Measurements from ENCODE around the gene CHD6. TPM values are rescaled to one million over a fixed set of nuclear protein-coding genes. Genes with fewer than 3 reads are reported as not detected.

CHD6 gene
- polyA plus RNA-seq, 1 donor (not counting 4 experiments of a cell fraction or from before 2014, with no cell fraction given) = 6.8 TPM

DNA sequence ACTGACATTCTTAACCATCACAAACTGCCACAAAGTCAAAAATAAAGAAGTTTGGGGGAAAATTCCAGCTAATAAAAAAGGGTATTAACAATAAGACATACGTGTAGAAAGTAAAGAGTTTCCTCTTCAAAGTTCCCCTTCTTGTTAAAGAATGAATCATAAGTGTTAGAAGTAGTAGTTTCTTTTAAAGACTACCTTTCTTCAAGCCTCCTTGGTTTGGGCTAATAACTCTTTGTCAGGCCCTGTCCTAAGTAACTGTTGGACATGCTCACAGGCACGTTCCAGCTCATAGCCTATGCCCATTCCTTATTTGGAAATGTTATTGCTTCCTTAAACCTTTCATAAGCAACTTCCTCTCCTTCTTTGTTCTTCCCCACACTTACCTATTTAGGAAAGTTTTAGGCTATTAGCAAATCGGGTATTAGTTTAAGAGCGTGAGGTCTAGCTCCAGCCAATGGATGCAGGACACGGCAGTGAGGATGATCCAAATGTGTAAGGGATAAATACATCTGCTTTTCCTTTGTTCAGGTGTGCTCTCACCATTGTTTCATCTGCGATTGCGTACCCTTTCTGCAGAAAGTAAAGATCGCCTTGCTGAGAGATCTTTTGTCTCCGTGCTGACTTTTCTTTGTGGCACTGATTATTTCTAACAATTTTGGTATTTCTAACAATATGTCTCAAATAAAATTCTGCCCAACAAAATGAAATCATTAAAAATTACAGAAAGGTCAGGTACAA, 64.9 kb downstream of the CHD6 start:
- H3K9me3 ChIP-seq (ENCODE audit: control insufficient read depth, low read depth, low read length) = no peaks in the 10 kb centered on the region
- no peak for DNase-seq (ENCODE audit: low read depth, low spot score)
- no peaks in the 10 kb centered on the region for H3K27me3 ChIP-seq (ENCODE audit: control insufficient read depth, extremely low read depth, insufficient read depth, low read length)
- H3K4me3 ChIP-seq (ENCODE audit: control insufficient read depth in 2 of 3, extremely low read depth in 1 of 3, insufficient read depth in 2 of 3, low read depth in 1 of 3, low read length in 3 of 3) = no peak overlapping the region
- peak overlapping the region; percentile 4 for H3K4me2 ChIP-seq (ENCODE audit: control insufficient read depth, extremely low read depth, insufficient read depth, low read depth, low read length)
- no peak overlapping the region for H2AFZ ChIP-seq (ENCODE audit: control insufficient read depth, low read length)
- TF ChIP-seq, protein P1, sequence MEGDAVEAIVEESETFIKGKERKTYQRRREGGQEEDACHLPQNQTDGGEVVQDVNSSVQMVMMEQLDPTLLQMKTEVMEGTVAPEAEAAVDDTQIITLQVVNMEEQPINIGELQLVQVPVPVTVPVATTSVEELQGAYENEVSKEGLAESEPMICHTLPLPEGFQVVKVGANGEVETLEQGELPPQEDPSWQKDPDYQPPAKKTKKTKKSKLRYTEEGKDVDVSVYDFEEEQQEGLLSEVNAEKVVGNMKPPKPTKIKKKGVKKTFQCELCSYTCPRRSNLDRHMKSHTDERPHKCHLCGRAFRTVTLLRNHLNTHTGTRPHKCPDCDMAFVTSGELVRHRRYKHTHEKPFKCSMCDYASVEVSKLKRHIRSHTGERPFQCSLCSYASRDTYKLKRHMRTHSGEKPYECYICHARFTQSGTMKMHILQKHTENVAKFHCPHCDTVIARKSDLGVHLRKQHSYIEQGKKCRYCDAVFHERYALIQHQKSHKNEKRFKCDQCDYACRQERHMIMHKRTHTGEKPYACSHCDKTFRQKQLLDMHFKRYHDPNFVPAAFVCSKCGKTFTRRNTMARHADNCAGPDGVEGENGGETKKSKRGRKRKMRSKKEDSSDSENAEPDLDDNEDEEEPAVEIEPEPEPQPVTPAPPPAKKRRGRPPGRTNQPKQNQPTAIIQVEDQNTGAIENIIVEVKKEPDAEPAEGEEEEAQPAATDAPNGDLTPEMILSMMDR (optimal IDR thresholded peaks at IDR 0.05 in 1 of 3, IDR thresholded peaks at IDR 0.05 in 1 of 3, conservative IDR thresholded peaks at IDR 0.05 in 1 of 3; ENCODE audit: extremely low read depth in 1 of 3, insufficient read depth in 2 of 3, low read length in 3 of 3) = no peak
- no peak for TF ChIP-seq EZH2 (IDR thresholded peaks at IDR 0.05; ENCODE audit: low read length)
- H3K9ac ChIP-seq (ENCODE audit: control insufficient read depth, extremely low read depth, insufficient read depth, low read length) = no peak overlapping the region
- peak overlapping the region; percentile 53 for H3K27ac ChIP-seq (ENCODE audit: control insufficient read depth, insufficient read depth, low read length)
- H3K36me3 ChIP-seq (ENCODE audit: control insufficient read depth in 2 of 2, extremely low read depth in 1 of 2, insufficient read depth in 2 of 2, low read length in 2 of 2) = no peaks in the 10 kb centered on the region
- no peak for FAIRE-seq
- H3K4me1 ChIP-seq (ENCODE audit: control insufficient read depth, extremely low read depth, insufficient read depth, low read length) = peaks cover 10% of the 10 kb centered on the region
- dilution Hi-C loops (cut with MboI; ENCODE audit: extremely low pct_ligation_motif_present, low sequenced_read_pairs) = no loop called here
- H4K20me1 ChIP-seq (ENCODE audit: control insufficient read depth, extremely low read depth, insufficient read depth, low read length) = no peaks in the 10 kb centered on the region
- no peaks in the 10 kb centered on the region for H3K9me1 ChIP-seq (ENCODE audit: control insufficient read depth, extremely low read depth, insufficient read depth, low read length)
- H3K79me2 ChIP-seq (ENCODE audit: control insufficient read depth, insufficient read depth, low read length) = peaks cover 11% of the 10 kb centered on the region

GRCh38 chr20:41552295-41553068, 65.7 kb downstream of the CHD6 start:
- H4K20me1 ChIP-seq (ENCODE audit: control insufficient read depth, extremely low read depth, insufficient read depth, low read length) = no peaks in the 10 kb centered on the region
- no peaks in the 10 kb centered on the region for H3K9me3 ChIP-seq (ENCODE audit: control insufficient read depth, low read depth, low read length)
- H3K27me3 ChIP-seq (ENCODE audit: control insufficient read depth, extremely low read depth, insufficient read depth, low read length) = no peaks in the 10 kb centered on the region
- peaks cover 10% of the 10 kb centered on the region for H3K4me1 ChIP-seq (ENCODE audit: control insufficient read depth, extremely low read depth, insufficient read depth, low read length)
- H3K79me2 ChIP-seq (ENCODE audit: control insufficient read depth, insufficient read depth, low read length) = peaks cover 14% of the 10 kb centered on the region
- no peak for FAIRE-seq
- H3K36me3 ChIP-seq (ENCODE audit: control insufficient read depth in 2 of 2, extremely low read depth in 1 of 2, insufficient read depth in 2 of 2, low read length in 2 of 2) = no peaks in the 10 kb centered on the region
- H3K4me2 ChIP-seq (ENCODE audit: control insufficient read depth, extremely low read depth, insufficient read depth, low read depth, low read length) = no peak overlapping the region
- DNase-seq (ENCODE audit: low read depth, low spot score) = no peak
- dilution Hi-C loops (cut with MboI; ENCODE audit: extremely low pct_ligation_motif_present, low sequenced_read_pairs) = no loop called here
- H3K4me3 ChIP-seq (ENCODE audit: control insufficient read depth in 2 of 3, extremely low read depth in 1 of 3, insufficient read depth in 2 of 3, low read depth in 1 of 3, low read length in 3 of 3) = no peak overlapping the region
- H2AFZ ChIP-seq (ENCODE audit: control insufficient read depth, low read length) = no peak overlapping the region
- H3K27ac ChIP-seq (ENCODE audit: control insufficient read depth, insufficient read depth, low read length) = no peak overlapping the region
- no peak for TF ChIP-seq EZH2 (IDR thresholded peaks at IDR 0.05; ENCODE audit: low read length)
- TF ChIP-seq, protein P1 (optimal IDR thresholded peaks at IDR 0.05 in 1 of 3, IDR thresholded peaks at IDR 0.05 in 1 of 3, conservative IDR thresholded peaks at IDR 0.05 in 1 of 3; ENCODE audit: extremely low read depth in 1 of 3, insufficient read depth in 2 of 3, low read length in 3 of 3) = no peak
- no peaks in the 10 kb centered on the region for H3K9me1 ChIP-seq (ENCODE audit: control insufficient read depth, extremely low read depth, insufficient read depth, low read length)
- H3K9ac ChIP-seq (ENCODE audit: control insufficient read depth, extremely low read depth, insufficient read depth, low read length) = no peak overlapping the region

All from keratinocyte (primary cell).